Fibroblast of skin of back (primary cell): Measurements from ENCODE around the gene ALLC. TPM values are rescaled to one million over a fixed set of nuclear protein-coding genes. Genes with fewer than 3 reads are reported as not detected.
A peak's percentile ranks its signal among the peaks of the same experiment; 100 is the strongest.
"Not testable (repeated sequence)": the region's sequence is repeated elsewhere in the genome, so short reads cannot be mapped to it uniquely, and the experiment has no call there.

Experiments
- DNase-seq: peaks from one replicate; pipeline ENCODE4 v3.0.0-alpha.2; 2013
- polyA plus RNA-seq, 2 experiments: library from polyadenylated mRNA; unstranded; fragments of 120-200 nt; gene quantifications; one replicate each; pipeline ENCODE4 v1.2.1, GENCODE V29; 2013; ENCODE audit not compliant: insufficient read length in 2 of 2

The ALLC gene
- polyA plus RNA-seq (2013, experiment 1 of 2; ENCODE audit: insufficient read length), result not detected
- polyA plus RNA-seq (2013, experiment 2 of 2; ENCODE audit: insufficient read length), result not detected

- DNase-seq, result no peak
Observed at GRCh38 chr2:3657881-3658280, at the start of gene ALLC. TSS of gene ALLC (plus strand) at chr2:3658200. CDS start at chr2:3671158, 12,958 bp downstream.

GRCh38 chr2:3608373-3609278 is 49.4 kb upstream of the ALLC start:
- DNase-seq, result no peak

DNA sequence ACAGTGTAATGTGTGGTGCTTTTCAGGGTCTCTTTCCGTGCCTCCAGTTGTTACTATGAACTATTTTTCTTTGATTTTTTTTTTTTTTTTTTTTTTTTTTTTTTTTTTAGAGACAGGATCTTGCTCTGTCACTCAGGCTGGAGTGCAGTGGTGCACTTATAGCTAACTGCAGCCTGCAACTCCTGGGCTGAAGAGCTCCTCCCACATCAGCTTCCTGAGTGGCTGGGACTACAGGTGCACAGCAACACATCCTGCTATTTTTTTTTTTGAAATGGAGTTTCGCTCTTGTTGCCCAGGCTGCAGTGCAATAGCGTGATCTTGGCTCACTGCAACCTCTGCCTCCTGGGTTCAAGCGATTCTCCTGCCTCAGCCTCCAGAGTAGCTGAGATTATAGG is 48.7 kb upstream of the ALLC start:
- DNase-seq, result not testable (repeated sequence)

DNA sequence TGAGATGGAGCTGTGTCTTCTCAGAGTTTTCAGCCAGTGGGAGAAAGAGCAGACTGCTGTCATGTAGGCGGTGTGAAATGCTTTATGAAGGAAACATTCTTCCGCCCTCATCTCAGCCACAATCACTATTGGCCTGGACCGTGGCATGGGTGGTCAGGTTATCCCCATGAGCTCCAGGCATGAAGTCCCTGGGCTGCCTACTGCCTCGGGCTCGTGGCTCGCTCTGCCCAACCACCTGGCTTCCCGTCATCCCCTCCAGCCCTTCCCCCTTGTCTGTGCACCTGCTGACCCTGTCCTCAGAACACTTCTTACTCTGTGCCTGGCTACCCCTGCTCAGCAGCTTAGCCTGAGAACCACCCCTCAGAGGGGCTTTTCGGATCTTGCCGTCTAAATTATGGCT is 47.6 kb upstream of the ALLC start:
- no peak for DNase-seq

GRCh38 chr2:3610881-3611505 is 47.0 kb upstream of the ALLC start:
- no peak for DNase-seq

- DNase-seq, result no peak
Observed at GRCh38 chr2:3611589-3611988, 46.4 kb upstream of the ALLC start.

GRCh38 chr2:3612639-3613523 is 45.1 kb upstream of the ALLC start:
- no peak for DNase-seq

DNA sequence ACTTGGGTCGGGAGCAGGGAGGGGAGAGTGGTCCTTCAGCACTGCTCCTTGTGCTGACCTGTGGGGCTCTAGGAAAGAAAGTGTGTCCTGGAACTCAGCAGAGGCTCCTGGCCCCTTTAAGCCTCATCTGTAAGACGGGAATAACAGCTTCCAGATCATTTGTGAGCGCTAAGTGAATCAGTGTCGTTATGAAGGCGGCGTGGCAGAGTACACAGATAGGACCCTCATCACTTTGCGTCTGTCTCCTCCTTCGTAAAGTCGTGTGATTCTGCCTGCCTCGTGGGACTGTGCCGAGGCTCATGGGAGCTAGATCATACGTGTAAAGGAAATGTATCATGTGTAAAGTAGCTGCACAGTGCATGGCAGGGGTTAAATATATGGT is 44.5 kb upstream of the ALLC start:
- no peak for DNase-seq

- not testable (repeated sequence) for DNase-seq
Observed at GRCh38 chr2:3614743-3615142, 43.3 kb upstream of the ALLC start.

DNA sequence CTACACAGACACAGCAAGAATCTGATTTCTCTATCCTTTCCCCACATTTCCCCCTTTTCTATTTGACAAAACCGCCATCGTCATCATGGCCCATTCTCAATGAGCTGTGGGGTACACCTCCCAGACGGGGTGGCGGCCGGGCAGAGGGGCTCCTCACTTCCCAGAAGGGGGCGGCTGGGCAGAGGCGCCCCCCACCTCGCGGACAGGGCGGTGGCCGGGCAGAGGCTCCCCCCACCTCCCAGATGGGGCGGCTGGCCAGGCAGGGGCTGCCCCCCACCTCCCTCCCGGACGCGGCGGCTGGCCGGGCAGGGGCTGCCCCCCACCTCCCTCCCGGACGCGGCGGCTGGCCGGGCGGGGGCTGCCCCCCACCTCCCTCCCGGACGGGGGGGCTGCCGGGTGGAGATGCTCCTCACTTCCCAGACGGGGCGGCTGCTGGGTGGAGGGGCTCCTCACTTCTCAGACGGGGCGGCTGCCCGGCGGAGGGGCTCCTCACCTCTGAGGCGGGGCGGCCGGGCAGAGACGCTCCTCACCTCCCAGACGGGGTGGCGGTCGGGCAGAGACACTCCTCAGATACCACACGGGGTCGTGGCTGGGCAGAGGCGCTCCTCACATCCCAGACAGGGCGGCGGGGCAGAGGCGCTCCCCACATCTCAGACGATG is 42.3 kb upstream of the ALLC start:
- not testable (repeated sequence) for DNase-seq

DNA sequence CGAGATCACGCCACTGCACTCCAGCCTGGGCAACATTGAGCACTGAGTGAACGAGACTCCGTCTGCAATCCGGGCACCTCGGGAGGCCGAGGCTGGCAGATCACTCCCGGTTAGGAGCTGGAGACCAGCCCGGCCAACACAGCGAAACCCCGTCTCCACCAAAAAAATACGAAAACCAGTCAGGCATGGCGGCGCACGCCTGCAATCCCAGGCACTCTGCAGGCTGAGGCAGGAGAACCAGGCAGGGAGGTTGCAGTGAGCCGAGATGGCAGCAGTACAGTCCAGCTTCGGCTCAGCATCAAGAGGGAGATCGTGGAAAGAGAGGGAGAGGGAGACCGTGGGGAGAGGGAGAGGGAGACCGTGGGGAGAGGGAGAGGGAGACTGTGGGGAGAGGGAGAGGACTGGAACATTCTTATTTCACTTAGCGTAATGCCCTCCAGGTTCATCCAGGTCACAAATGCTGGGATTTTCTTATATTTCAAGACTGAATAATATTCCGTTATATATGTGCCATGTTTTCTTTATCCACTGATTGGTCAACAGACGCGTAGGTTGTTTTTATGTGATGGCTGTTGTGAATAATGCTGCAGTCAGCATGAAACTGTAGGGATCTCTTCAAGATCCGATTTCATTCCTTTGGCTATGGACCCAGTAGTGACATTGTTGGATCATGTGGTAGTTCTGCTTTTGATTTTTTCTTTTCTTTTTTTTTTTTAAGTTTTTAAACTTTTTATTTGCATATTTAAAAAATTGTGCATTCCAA is 41.4 kb upstream of the ALLC start:
- not testable (repeated sequence) for DNase-seq

GRCh38 chr2:3617198-3617890 is 40.7 kb upstream of the ALLC start:
- no peak for DNase-seq

DNA sequence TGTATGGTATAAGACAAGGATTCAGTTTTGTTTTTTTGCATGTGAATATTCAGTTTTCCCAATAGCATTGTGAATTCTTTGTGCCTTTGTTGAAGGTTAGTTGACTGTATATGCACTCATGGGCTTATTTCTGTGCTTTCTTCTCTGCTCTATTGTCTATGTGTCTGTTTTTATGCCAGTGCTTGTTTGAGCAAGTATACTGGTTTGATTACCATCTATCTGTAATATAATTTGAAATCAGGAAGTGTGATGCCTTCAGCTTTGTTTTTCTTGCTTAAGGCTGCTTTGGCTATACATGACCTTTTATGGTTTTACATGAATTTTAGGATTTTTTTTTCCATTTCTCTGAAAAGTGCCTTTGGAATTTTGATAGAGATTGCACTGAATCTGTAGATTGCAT is 39.6 kb upstream of the ALLC start:
- no peak for DNase-seq

GRCh38 chr2:3619033-3619432 is 39.0 kb upstream of the ALLC start:
- DNase-seq, result no peak

DNA sequence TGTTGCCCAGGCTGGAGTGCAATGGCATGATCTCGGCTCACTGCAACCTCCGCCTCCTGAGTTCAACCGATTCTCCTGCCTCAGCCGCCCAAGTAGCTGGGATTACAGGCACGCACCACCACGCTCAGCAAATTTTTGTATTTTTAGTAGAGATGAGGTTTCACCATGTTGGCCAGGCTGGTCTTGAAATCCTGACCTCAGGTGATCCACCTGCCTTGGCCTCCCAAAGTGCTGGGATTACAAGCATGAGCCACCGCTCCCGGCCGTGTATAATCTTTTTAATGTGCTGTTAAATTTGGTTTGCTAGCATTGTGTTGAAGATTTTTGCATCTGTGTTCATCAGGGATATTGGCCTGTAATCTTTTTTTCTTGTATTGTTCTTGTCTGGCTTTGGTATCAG is 38.3 kb upstream of the ALLC start:
- not testable (repeated sequence) for DNase-seq

DNA sequence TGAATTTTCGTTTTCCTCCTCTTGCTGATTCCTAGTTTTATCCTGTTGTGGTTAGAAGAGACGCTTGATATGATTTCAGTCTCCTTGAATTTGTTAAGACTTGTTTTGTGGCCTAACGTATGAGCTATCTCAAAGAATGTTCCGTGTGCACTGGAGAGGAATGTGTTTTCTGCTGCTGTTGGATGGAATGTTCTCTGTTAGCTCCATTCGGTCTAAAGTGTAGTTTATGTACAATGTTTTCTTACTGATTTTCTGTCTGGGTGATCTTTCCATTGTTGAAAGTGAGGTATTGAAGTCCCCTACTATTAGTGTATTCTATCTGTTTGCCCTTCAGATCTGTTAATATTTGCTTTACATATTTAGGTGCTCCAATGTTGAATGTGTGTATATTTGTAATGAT is 37.2 kb upstream of the ALLC start:
- DNase-seq, result peak; percentile 13

DNA sequence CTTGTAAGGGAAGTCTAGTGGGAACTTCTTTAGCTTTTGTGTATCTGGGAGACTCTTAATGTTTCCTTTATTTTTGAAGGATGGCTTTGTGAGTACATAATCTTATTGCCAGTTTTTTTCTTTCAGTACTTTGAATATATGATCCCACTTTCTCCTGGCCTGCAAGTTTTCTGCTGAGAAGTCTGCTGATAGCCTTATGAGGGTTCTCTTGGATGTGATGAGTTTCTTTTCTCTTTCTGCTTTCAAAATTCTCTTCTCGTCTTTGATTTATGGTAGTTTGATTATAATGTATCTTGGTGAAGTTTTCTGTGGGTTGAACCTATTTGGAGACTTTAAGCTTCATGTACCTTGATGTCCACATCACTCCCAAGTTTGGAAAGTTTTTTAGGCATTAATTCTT is 35.0 kb upstream of the ALLC start:
- DNase-seq, result no peak

DNA sequence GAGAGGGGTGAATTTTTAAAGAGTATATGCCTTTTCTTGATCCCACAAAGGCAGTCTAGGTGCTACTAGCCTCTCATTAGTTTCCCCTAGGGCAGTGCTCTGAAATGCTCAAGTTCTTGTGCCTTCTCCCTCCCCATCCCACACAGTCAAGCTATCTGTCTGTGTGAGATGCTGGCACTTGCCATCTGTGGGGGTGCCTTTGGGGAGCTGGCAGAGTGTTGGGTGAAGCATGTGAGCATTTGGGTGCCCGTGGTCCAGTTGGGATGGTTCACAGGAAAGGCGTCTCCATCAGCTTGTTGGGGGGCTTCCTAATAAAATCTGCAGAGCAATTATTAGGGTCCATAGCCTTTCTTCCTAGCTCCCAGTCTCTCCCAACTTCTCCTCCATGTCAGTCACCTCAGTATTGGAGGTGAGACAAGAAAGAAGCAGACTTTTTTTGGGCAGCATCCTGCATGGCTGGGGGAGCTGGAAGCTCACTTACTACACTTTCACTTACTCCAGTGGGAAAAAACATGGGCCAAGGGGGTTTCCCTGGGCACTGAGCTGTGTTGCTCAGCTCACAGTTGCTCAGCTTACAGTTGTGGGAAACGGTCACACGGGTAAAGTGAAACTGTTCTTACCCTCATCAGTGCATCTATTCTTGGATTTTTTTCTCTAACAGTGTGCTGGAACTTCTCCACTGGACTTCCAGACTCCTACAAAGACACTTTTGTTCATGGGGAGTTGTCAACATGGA is 33.8 kb upstream of the ALLC start:
- DNase-seq, result no peak

- no peak for DNase-seq
Observed at GRCh38 chr2:3625186-3625585, 32.8 kb upstream of the ALLC start.
